Fibroblast of mammary gland (primary cell): Measurements from ENCODE around the gene IL4I1.

Experiments
- DNase-seq: peaks from one replicate; pipeline ENCODE4 v3.0.0-alpha.2; 2010; ENCODE audit warnings: low read depth
- H3K4me3 ChIP-seq: 2 replicates; pipeline ENCODE4 v1.5.1; 2011; ENCODE audit warnings: low read depth, mild to moderate bottlenecking, low read length, moderate library complexity; ENCODE audit not compliant: control insufficient read depth
- TF ChIP-seq, protein P1 (sequence below): conservative IDR thresholded peaks from 2 replicates; pipeline ENCODE4 v1.5.1; 2011; ENCODE audit warnings: low read depth, low read length, inconsistent platforms; ENCODE audit not compliant: control insufficient read depth, insufficient read depth

The IL4I1 gene

GRCh38 chr19:49923055-49924003, 26.6 kb upstream of the IL4I1 start:
- no peak for DNase-seq
- H3K4me3 ChIP-seq = no peak overlapping the region
- TF ChIP-seq, protein P1, sequence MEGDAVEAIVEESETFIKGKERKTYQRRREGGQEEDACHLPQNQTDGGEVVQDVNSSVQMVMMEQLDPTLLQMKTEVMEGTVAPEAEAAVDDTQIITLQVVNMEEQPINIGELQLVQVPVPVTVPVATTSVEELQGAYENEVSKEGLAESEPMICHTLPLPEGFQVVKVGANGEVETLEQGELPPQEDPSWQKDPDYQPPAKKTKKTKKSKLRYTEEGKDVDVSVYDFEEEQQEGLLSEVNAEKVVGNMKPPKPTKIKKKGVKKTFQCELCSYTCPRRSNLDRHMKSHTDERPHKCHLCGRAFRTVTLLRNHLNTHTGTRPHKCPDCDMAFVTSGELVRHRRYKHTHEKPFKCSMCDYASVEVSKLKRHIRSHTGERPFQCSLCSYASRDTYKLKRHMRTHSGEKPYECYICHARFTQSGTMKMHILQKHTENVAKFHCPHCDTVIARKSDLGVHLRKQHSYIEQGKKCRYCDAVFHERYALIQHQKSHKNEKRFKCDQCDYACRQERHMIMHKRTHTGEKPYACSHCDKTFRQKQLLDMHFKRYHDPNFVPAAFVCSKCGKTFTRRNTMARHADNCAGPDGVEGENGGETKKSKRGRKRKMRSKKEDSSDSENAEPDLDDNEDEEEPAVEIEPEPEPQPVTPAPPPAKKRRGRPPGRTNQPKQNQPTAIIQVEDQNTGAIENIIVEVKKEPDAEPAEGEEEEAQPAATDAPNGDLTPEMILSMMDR = no peak

- DNase-seq = peak; percentile 85
- TF ChIP-seq, protein P1 = no peak
- no peak overlapping the region for H3K4me3 ChIP-seq
Observed at GRCh38 chr19:49921871-49922795, 25.4 kb upstream of the IL4I1 start.

DNA sequence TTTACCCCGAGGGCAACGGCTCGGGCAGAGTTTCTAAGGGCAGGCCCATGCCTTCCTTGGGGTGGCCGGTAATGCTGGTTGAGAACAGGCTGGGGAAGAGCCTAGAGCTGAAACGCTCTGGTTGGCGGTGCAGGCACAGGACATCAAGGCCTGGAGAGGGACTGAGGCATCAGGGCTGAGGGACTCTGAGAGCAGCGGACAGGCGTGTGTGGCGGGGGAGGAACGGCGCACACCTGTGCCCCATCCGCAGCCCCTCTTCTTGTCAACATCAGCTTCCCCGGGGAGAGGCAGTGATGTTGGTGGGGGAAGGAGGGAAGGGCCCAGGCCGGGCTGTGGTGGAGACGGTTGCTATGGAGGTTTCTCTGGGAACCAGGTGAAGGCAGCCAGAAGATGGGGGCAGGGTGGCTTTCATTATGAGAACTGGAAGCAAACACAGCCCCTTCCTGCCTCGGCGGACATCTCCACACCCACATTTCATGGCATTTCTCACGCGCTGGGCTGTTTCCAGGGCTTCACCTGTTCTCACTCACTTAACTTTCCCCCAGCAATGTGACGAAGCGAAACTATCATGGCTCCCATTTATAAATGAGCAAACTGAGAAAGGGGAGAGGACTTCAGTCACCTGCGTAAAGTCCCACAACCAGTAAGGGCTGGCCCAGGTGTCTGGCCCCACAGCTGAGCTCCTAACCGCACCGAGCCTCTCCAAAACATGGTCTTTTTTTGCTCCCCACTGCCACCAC, 24.1 kb upstream of the IL4I1 start:
- TF ChIP-seq, protein P1 = no peak
- H3K4me3 ChIP-seq = no peak overlapping the region
- DNase-seq = no peak

DNA sequence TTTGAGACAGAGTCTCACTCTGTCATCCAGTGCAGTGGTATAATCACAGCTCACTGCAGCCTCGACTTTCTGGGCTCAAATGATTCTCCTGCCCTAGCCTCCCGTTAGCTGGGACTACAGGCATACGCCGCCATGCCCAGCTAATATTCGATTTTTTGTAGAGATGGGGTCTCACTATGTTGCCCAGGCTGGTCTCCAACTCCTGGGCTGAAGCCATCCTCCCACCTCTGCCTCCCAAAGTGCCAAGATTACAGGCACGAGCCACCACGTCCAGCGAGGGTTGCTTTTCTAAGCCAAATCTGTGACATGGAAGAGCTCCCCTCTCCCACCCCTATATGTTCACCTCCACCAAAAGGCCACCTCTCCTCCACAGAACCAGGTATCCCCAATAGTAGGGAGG, 21.4 kb upstream of the IL4I1 start:
- no peak for DNase-seq
- H3K4me3 ChIP-seq = no peak overlapping the region
- TF ChIP-seq, protein P1 = no peak

GRCh38 chr19:49916839-49917733, 20.4 kb upstream of the IL4I1 start:
- peak; percentile 19 for DNase-seq
- TF ChIP-seq, protein P1 = no peak
- no peak overlapping the region for H3K4me3 ChIP-seq
